WTC11 (cell line): ENCODE data around the gene DGLUCY. TPM values are rescaled to one million over a fixed set of nuclear protein-coding genes. Genes with fewer than 3 reads are reported as not detected.

ENCODE experiments used
- ATAC-seq: fragments of 200-7000 bp; cut with Tn5 transposase; 2 replicates; pipeline ENCODE4 v1.10.0; 2021; ENCODE audit warnings: mild to moderate bottlenecking, moderate library complexity
- CTCF ChIA-PET: fragments of 300-600 bp; sonication (Branson Sonifier 250); formaldehyde crosslinking; loops from one replicate; lab custom pipeline; 2021; ENCODE audit warnings: antibody characterized with exemption; lab: Charles Lee
- POLR2A ChIA-PET: fragments of 350-600 bp; sonication (Branson Sonifier 250); formaldehyde crosslinking; loops from one replicate; lab custom pipeline; 2021; ENCODE audit warnings: antibody characterized with exemption; lab: Charles Lee
- DNase-seq: peaks from one replicate; pipeline ENCODE4 v3.0.0; 2021; ENCODE audit warnings: low spot score
- H3K27ac Mint-ChIP-seq: 2 replicates; pipeline ENCODE4 v1.8.0; 2021; ENCODE audit warnings: mixed read lengths
- H3K27me3 Mint-ChIP-seq: 2 replicates; pipeline ENCODE4 v1.8.0; 2021; ENCODE audit warnings: low read depth, mild to moderate bottlenecking, moderate library complexity, mixed read lengths
- H3K36me3 Mint-ChIP-seq: 2 replicates; pipeline ENCODE4 v1.8.0; 2021; ENCODE audit warnings: mixed read lengths
- H3K4me1 Mint-ChIP-seq: 2 replicates; pipeline ENCODE4 v1.8.0; 2022; ENCODE audit warnings: mixed read lengths
- H3K4me3 Mint-ChIP-seq: 2 replicates; pipeline ENCODE4 v1.8.0; 2021; ENCODE audit warnings: mild to moderate bottlenecking, moderate library complexity, mixed read lengths
- H3K9me3 Mint-ChIP-seq: 2 replicates; pipeline ENCODE4 v1.8.0; 2021; ENCODE audit warnings: mixed read lengths
- CDX4 ChIP-seq: fragments of 250-450 bp; sonication (Bioruptor Pico); IDR thresholded peaks from 2 replicates; pipeline ENCODE4 v1.9.0; 2021; ENCODE audit warnings: moderate library complexity, mild to moderate bottlenecking, inconsistent platforms, borderline replicate concordance
- ELF4 ChIP-seq: sonication (generic); formaldehyde crosslinking; IDR thresholded peaks from 2 replicates; pipeline ENCODE4 v1.8.1; 2022; ENCODE audit warnings: low read depth, mild to moderate bottlenecking, moderate library complexity, missing genetic modification reagents
- ETV6 ChIP-seq: sonication (generic); formaldehyde crosslinking; IDR thresholded peaks from 2 replicates; pipeline ENCODE4 v1.8.1; 2022; ENCODE audit warnings: mild to moderate bottlenecking, missing genetic modification reagents
- FOXP1 ChIP-seq: sonication (generic); formaldehyde crosslinking; IDR thresholded peaks from 2 replicates; pipeline ENCODE4 v1.8.0; 2022; ENCODE audit warnings: missing genetic modification reagents, mild to moderate bottlenecking, moderate library complexity, borderline replicate concordance
- GABPB1 ChIP-seq: sonication (generic); formaldehyde crosslinking; IDR thresholded peaks from 2 replicates; pipeline ENCODE4 v1.8.1; 2023; ENCODE audit warnings: mild to moderate bottlenecking, missing genetic modification reagents
- GTF2I ChIP-seq: fragments of 250-450 bp; sonication (Bioruptor Pico); conservative IDR thresholded peaks from 2 replicates; pipeline ENCODE4 v1.4.0; 2021; ENCODE audit warnings: mild to moderate bottlenecking
- HMGA2 ChIP-seq: fragments of 250-450 bp; sonication (Bioruptor Pico); IDR thresholded peaks from 2 replicates; pipeline ENCODE4 v1.4.0; 2021; ENCODE audit warnings: mild to moderate bottlenecking, moderate library complexity
- IRF2 ChIP-seq: sonication (generic); formaldehyde crosslinking; IDR thresholded peaks from 2 replicates; pipeline ENCODE4 v1.8.0; 2022; ENCODE audit warnings: low read depth, missing genetic modification reagents, borderline replicate concordance
- JAZF1 ChIP-seq: fragments of 250-450 bp; sonication (Bioruptor Pico); IDR thresholded peaks from 2 replicates; pipeline ENCODE4 v1.9.0; 2021; ENCODE audit warnings: moderate library complexity, mild to moderate bottlenecking, inconsistent platforms
- JUN ChIP-seq: sonication (generic); formaldehyde crosslinking; IDR thresholded peaks from 2 replicates; pipeline ENCODE4 v1.8.0; 2023; ENCODE audit warnings: mild to moderate bottlenecking, missing genetic modification reagents
- MAX ChIP-seq: sonication (generic); formaldehyde crosslinking; IDR thresholded peaks from 2 replicates; pipeline ENCODE4 v1.8.0; 2022; ENCODE audit warnings: mild to moderate bottlenecking, missing genetic modification reagents
- NFATC4 ChIP-seq: fragments of 250-450 bp; sonication (Bioruptor Pico); IDR thresholded peaks from 2 replicates; pipeline ENCODE4 v1.9.0; 2021; ENCODE audit warnings: mild to moderate bottlenecking
- NR1H2 ChIP-seq: sonication (generic); formaldehyde crosslinking; IDR thresholded peaks from 2 replicates; pipeline ENCODE4 v1.9.0; 2021; ENCODE audit warnings: mild to moderate bottlenecking, moderate library complexity, missing genetic modification reagents
- NR3C1 ChIP-seq: sonication (generic); formaldehyde crosslinking; conservative IDR thresholded peaks from 2 replicates; pipeline ENCODE4 v1.8.1; 2023; ENCODE audit warnings: low read depth, mild to moderate bottlenecking, missing genetic modification reagents
- PRRX2 ChIP-seq: fragments of 250-450 bp; sonication (Bioruptor Pico); IDR thresholded peaks from 2 replicates; pipeline ENCODE4 v1.8.0; 2021; ENCODE audit warnings: mild to moderate bottlenecking
- SMAD4 ChIP-seq: sonication (generic); formaldehyde crosslinking; IDR thresholded peaks from 2 replicates; pipeline ENCODE4 v1.8.0; 2022; ENCODE audit warnings: mild to moderate bottlenecking, missing genetic modification reagents
- SP1 ChIP-seq: sonication (generic); formaldehyde crosslinking; conservative IDR thresholded peaks from 2 replicates; pipeline ENCODE4 v1.8.1; 2022; ENCODE audit warnings: missing genetic modification reagents
- TEAD1 ChIP-seq: sonication (generic); formaldehyde crosslinking; IDR thresholded peaks from 2 replicates; pipeline ENCODE4 v1.8.0; 2022; ENCODE audit warnings: mild to moderate bottlenecking, missing genetic modification reagents
- TEAD4 ChIP-seq: sonication (generic); formaldehyde crosslinking; IDR thresholded peaks from 2 replicates; pipeline ENCODE4 v1.8.0; 2022; ENCODE audit warnings: mild to moderate bottlenecking, missing genetic modification reagents
- ZNF121 ChIP-seq: sonication (generic); formaldehyde crosslinking; IDR thresholded peaks from 2 replicates; pipeline ENCODE4 v1.8.0; 2023; ENCODE audit warnings: missing genetic modification reagents
- ZNF138 ChIP-seq: sonication (generic); formaldehyde crosslinking; conservative IDR thresholded peaks from 2 replicates; pipeline ENCODE4 v1.8.1; 2022; ENCODE audit warnings: mild to moderate bottlenecking, moderate library complexity, missing genetic modification reagents
- total RNA-seq: library from RNA; stranded (reverse); gene quantifications from 3 replicates; pipeline ENCODE4 v1.2.3, GENCODE V29; 2021
- TF ChIP-seq, protein P1 (sequence below): fragments of 250-450 bp; sonication (Bioruptor Pico); IDR thresholded peaks from 2 replicates; pipeline ENCODE4 v2.1.2; 2022; ENCODE audit warnings: mild to moderate bottlenecking, moderate library complexity
- TF ChIP-seq, protein P2 (sequence below): sonication (generic); formaldehyde crosslinking; IDR thresholded peaks from 2 replicates; pipeline ENCODE4 v1.8.1; 2023; ENCODE audit warnings: mild to moderate bottlenecking, missing genetic modification reagents, borderline replicate concordance
- TF ChIP-seq, protein P3 (sequence below): fragments of 250-450 bp; sonication (Bioruptor Pico); conservative IDR thresholded peaks from 2 replicates; pipeline ENCODE4 v1.9.0; 2021; ENCODE audit warnings: mild to moderate bottlenecking
- TF ChIP-seq, protein P4 (sequence below): fragments of 250-450 bp; sonication (Bioruptor Pico); IDR thresholded peaks from 2 replicates; pipeline ENCODE4 v1.9.0; 2021; ENCODE audit warnings: mild to moderate bottlenecking

DGLUCY gene
- total RNA-seq, 1 experiment from 2014 or later, result 35.4 TPM

DNA sequence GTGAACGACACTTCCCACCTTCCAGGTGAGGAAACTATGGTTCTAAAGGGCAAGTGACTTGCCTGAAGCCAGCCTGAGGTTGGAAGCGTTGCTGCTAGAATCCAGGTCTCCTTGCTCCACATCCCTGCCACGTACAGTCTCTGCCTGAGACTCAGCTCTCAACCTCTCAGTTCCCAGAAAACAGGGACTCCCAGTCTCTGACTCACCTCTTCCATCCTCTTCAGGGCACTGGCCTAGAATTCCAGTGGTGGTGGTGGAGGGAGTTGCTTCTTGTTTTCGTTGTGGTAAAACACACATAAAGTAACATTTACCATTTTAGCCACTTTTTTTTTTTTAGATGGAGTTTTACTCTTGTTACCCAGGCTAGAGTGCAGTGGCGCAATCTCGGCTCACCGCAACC lies 123.3 kb downstream of the DGLUCY start (continued):
- no peak for TF ChIP-seq NFATC4 (CRISPR knock-in tag)
- no peak for TF ChIP-seq IRF2

- H3K4me3 Mint-ChIP-seq, result no peak overlapping the region
- no peak for DNase-seq
- H3K9me3 Mint-ChIP-seq, result peaks cover 17% of the 10 kb centered on the region
- ATAC-seq, result no peak
- H3K36me3 Mint-ChIP-seq, result peaks cover 3% of the 10 kb centered on the region; the same call in 1 of the 2 replicates
- ChIA-PET CTCF (no interaction called here), POLR2A (no interaction called here)
- no peaks in the 10 kb centered on the region for H3K4me1 Mint-ChIP-seq
- no peak overlapping the region for H3K27ac Mint-ChIP-seq
- TF ChIP-seq JAZF1 (CRISPR knock-in tag) (no peak), ELF4 (no peak), HMGA2 (CRISPR knock-in tag) (no peak), CDX4 (no peak), TEAD1 (CRISPR knock-in tag) (no peak), SMAD4 (CRISPR knock-in tag) (no peak)
- TF ChIP-seq, all 79 proteins: peak for 0
- peaks cover 4% of the 10 kb centered on the region; the same call in 1 of the 2 replicates for H3K27me3 Mint-ChIP-seq
Observed at GRCh38 chr14:91238085-91238484, 124.2 kb downstream of the DGLUCY start.

GRCh38 chr14:91238661-91239060 lies 124.8 kb downstream of the DGLUCY start:
- no peak overlapping the region for H3K27ac Mint-ChIP-seq
- ChIA-PET CTCF (no interaction called here), POLR2A (no interaction called here)
- peaks cover 17% of the 10 kb centered on the region for H3K9me3 Mint-ChIP-seq
- TF ChIP-seq TEAD4, result no peak
- no peak for TF ChIP-seq NR1H2 (CRISPR knock-in tag)
- no peak for TF ChIP-seq GABPB1 (CRISPR knock-in tag)
- no peak for TF ChIP-seq ZNF121 (CRISPR knock-in tag)
- TF ChIP-seq, protein P1, sequence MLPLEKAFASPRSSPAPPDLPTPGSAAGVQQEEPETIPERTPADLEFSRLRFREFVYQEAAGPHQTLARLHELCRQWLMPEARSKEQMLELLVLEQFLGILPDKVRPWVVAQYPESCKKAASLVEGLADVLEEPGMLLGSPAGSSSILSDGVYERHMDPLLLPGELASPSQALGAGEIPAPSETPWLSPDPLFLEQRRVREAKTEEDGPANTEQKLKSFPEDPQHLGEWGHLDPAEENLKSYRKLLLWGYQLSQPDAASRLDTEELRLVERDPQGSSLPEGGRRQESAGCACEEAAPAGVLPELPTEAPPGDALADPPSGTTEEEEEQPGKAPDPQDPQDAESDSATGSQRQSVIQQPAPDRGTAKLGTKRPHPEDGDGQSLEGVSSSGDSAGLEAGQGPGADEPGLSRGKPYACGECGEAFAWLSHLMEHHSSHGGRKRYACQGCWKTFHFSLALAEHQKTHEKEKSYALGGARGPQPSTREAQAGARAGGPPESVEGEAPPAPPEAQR, result no peak
- no peak for TF ChIP-seq MAX (CRISPR knock-in tag)
- TF ChIP-seq, protein P2, sequence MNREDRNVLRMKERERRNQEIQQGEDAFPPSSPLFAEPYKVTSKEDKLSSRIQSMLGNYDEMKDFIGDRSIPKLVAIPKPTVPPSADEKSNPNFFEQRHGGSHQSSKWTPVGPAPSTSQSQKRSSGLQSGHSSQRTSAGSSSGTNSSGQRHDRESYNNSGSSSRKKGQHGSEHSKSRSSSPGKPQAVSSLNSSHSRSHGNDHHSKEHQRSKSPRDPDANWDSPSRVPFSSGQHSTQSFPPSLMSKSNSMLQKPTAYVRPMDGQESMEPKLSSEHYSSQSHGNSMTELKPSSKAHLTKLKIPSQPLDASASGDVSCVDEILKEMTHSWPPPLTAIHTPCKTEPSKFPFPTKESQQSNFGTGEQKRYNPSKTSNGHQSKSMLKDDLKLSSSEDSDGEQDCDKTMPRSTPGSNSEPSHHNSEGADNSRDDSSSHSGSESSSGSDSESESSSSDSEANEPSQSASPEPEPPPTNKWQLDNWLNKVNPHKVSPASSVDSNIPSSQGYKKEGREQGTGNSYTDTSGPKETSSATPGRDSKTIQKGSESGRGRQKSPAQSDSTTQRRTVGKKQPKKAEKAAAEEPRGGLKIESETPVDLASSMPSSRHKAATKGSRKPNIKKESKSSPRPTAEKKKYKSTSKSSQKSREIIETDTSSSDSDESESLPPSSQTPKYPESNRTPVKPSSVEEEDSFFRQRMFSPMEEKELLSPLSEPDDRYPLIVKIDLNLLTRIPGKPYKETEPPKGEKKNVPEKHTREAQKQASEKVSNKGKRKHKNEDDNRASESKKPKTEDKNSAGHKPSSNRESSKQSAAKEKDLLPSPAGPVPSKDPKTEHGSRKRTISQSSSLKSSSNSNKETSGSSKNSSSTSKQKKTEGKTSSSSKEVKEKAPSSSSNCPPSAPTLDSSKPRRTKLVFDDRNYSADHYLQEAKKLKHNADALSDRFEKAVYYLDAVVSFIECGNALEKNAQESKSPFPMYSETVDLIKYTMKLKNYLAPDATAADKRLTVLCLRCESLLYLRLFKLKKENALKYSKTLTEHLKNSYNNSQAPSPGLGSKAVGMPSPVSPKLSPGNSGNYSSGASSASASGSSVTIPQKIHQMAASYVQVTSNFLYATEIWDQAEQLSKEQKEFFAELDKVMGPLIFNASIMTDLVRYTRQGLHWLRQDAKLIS (CRISPR knock-in tag), result no peak
- TF ChIP-seq, protein P3, sequence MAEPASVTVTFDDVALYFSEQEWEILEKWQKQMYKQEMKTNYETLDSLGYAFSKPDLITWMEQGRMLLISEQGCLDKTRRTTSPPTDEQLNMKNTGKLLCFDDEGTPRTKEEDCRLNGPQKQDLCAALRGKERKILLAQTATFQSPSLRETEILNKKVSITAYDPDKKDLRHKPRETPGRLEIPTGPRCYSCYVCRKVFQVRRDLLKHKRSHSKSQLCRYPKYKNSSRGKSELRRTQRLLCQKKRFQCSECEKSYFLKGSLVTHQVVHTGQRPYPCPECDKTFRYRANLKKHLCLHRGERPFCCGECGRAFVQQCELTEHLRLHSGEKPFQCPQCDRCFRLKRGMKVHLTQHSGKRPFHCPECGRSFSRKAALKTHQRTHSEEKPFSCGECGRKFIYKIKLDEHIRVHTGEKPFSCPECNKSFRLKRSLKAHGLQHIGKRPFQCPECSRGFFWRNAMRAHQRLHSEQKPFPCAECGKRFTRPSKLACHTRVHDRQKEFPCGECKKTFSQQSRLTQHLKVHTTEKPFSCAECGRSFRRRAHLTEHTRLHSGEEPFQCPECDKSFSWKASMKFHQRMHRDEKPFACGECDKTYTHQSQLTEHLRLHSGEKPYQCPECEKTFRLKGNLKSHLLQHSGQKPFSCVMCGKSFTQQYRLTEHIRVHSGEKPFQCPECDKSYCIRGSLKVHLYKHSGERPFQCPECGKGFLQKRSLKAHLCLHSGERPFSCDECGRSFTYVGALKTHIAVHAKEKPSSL (CRISPR knock-in tag), result no peak
- no peak for TF ChIP-seq PRRX2 (CRISPR knock-in tag)
- TF ChIP-seq, protein P4, sequence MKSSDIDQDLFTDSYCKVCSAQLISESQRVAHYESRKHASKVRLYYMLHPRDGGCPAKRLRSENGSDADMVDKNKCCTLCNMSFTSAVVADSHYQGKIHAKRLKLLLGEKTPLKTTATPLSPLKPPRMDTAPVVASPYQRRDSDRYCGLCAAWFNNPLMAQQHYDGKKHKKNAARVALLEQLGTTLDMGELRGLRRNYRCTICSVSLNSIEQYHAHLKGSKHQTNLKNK, result no peak
- no peak for TF ChIP-seq SP1 (CRISPR knock-in tag)
- TF ChIP-seq ZNF138 (CRISPR knock-in tag), result no peak
- TF ChIP-seq JUN (CRISPR knock-in tag), result no peak
- TF ChIP-seq FOXP1 (CRISPR knock-in tag), result no peak
- no peak for TF ChIP-seq NR3C1
- no peak for TF ChIP-seq ETV6 (CRISPR knock-in tag)
- TF ChIP-seq GTF2I (CRISPR knock-in tag), result no peak
- no peak overlapping the region for H3K4me3 Mint-ChIP-seq
- peaks cover 4% of the 10 kb centered on the region; the same call in 1 of the 2 replicates for H3K27me3 Mint-ChIP-seq
- DNase-seq (no peak), ATAC-seq (no peak)
- peaks cover 3% of the 10 kb centered on the region; the same call in 1 of the 2 replicates for H3K36me3 Mint-ChIP-seq
- H3K4me1 Mint-ChIP-seq, result no peaks in the 10 kb centered on the region
